HEK293T (cell line): Measurements from ENCODE around the gene ACSL5.
"Not testable (repeated sequence)": the region's sequence is repeated elsewhere in the genome, so short reads cannot be mapped to it uniquely, and the experiment has no call there.

Experiments used
- CTCF ChIA-PET: fragments of 350-600 bp; formaldehyde crosslinking; extraction: SDS; loops from one replicate; lab custom pipeline; 2021; ENCODE audit warnings: antibody characterized with exemption, inconsistent platforms; lab: Yijun Ruan, JAX
- POLR2A ChIA-PET: fragments of 350-600 bp; formaldehyde crosslinking; extraction: SDS; loops from one replicate; lab custom pipeline; 2020; ENCODE audit warnings: antibody characterized with exemption, inconsistent platforms; lab: Yijun Ruan, JAX
- DNase-seq: peaks from one replicate; pipeline ENCODE4 v3.0.0; 2012; ENCODE audit warnings: mixed read lengths; ENCODE audit errors: extremely low spot score
- ARNT ChIP-seq: fragments of 450-650 bp; IDR thresholded peaks from 2 replicates; pipeline ENCODE4 v1.6.1; 2017; ENCODE audit warnings: mild to moderate bottlenecking
- BHLHE40 ChIP-seq: fragments of 450-650 bp; IDR thresholded peaks from 2 replicates; pipeline ENCODE4 v1.6.1; 2016; ENCODE audit warnings: mild to moderate bottlenecking, moderate library complexity, borderline replicate concordance
- CTBP1 ChIP-seq: fragments of 450-650 bp; IDR thresholded peaks from 2 replicates; pipeline ENCODE4 v1.6.1; 2016; ENCODE audit warnings: borderline replicate concordance
- ELF4 ChIP-seq: fragments of 450-650 bp; IDR thresholded peaks from 2 replicates; pipeline ENCODE4 v1.6.1; 2017; ENCODE audit warnings: antibody characterized with exemption
- FOXA1 ChIP-seq: fragments of 450-650 bp; IDR thresholded peaks from 2 replicates; pipeline ENCODE4 v1.6.1; 2016; ENCODE audit warnings: mild to moderate bottlenecking
- FOXK2 ChIP-seq: fragments of 450-650 bp; IDR thresholded peaks from 2 replicates; pipeline ENCODE4 v1.6.1; 2016; ENCODE audit warnings: mild to moderate bottlenecking
- FOXM1 ChIP-seq: fragments of 450-650 bp; IDR thresholded peaks from 2 replicates; pipeline ENCODE4 v1.6.1; 2017; ENCODE audit warnings: mild to moderate bottlenecking, borderline replicate concordance
- HDGF ChIP-seq: fragments of 450-650 bp; IDR thresholded peaks from 2 replicates; pipeline ENCODE4 v1.6.1; 2017; ENCODE audit warnings: antibody characterized with exemption, borderline replicate concordance
- L3MBTL2 ChIP-seq: fragments of 450-650 bp; conservative IDR thresholded peaks from 2 replicates; pipeline ENCODE4 v1.6.1; 2016; ENCODE audit warnings: mild to moderate bottlenecking
- LEF1 ChIP-seq: fragments of 450-650 bp; IDR thresholded peaks from 2 replicates; pipeline ENCODE4 v1.6.1; 2017; ENCODE audit warnings: mild to moderate bottlenecking, borderline replicate concordance
- NFRKB ChIP-seq: fragments of 450-650 bp; IDR thresholded peaks from 2 replicates; pipeline ENCODE4 v1.6.1; 2016; ENCODE audit warnings: mild to moderate bottlenecking, moderate library complexity
- SP1 ChIP-seq: fragments of 450-650 bp; IDR thresholded peaks from 2 replicates; pipeline ENCODE4 v1.6.1; 2017
- SUZ12 ChIP-seq: fragments of 450-650 bp; IDR thresholded peaks from 2 replicates; pipeline ENCODE4 v1.6.1; 2016; ENCODE audit warnings: mild to moderate bottlenecking
- TARDBP ChIP-seq: fragments of 450-650 bp; IDR thresholded peaks from 2 replicates; pipeline ENCODE4 v1.6.1; 2016
- ZNF384 ChIP-seq: fragments of 450-650 bp; IDR thresholded peaks from 2 replicates; pipeline ENCODE4 v1.6.1; 2016
- TF ChIP-seq, protein P1 (sequence below): fragments of 450-650 bp; IDR thresholded peaks from 2 replicates; pipeline ENCODE4 v1.6.1; 2016

The ACSL5 gene

GRCh38 chr10:112374724-112375541, 1.0 kb downstream of the ACSL5 start:
- TF ChIP-seq FOXK2 = no peak
- no peak for TF ChIP-seq SUZ12
- TF ChIP-seq ZNF384 = no peak
- no peak for TF ChIP-seq NFRKB
- no peak for TF ChIP-seq ARNT
- no peak for TF ChIP-seq HDGF
- no peak for TF ChIP-seq BHLHE40
- TF ChIP-seq, protein P1, sequence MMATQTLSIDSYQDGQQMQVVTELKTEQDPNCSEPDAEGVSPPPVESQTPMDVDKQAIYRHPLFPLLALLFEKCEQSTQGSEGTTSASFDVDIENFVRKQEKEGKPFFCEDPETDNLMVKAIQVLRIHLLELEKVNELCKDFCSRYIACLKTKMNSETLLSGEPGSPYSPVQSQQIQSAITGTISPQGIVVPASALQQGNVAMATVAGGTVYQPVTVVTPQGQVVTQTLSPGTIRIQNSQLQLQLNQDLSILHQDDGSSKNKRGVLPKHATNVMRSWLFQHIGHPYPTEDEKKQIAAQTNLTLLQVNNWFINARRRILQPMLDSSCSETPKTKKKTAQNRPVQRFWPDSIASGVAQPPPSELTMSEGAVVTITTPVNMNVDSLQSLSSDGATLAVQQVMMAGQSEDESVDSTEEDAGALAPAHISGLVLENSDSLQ = no peak
- TF ChIP-seq FOXA1 = no peak
- ChIA-PET POLR2A (no interaction called here), CTCF (no interaction called here)
- no peak for DNase-seq

DNA sequence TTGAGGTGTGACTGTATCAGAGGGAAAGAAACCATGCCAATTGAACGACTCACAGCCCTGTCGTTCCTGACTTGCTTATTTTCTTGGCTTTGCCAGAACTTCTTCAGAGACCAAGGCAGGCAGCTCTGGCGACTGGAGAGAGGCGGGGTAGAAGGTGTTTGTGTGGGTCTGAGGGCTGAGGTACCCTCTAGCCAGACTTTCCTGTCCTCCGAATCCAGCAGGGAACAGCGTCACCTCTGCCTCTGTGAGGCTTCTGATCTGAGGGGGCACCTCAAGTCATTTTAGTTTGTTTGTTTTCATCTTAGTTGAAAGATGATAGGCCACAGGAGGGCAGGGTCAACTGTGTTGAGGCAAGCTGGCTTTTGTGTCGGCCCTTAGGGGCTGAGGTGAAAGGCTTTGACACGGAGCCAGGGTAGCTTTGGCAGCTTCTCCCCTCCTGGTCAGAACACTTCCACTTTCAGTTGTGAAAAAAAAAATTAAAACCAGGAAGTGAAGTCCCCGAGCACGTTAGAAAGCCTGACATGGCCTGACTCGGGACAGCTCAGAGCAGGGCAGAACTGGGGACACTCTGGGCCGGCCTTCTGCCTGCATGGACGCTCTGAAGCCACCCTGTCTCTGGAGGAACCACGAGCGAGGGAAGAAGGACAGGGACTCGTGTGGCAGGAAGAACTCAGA, 1.9 kb downstream of the ACSL5 start:
- ChIA-PET CTCF (no interaction called here), POLR2A (no interaction called here)
- TF ChIP-seq L3MBTL2 = no peak
- no peak for TF ChIP-seq ELF4
- no peak for TF ChIP-seq SP1
- no peak for TF ChIP-seq TARDBP
- TF ChIP-seq LEF1 = no peak
- TF ChIP-seq SUZ12 = no peak
- no peak for DNase-seq

GRCh38 chr10:112376396-112376790, 2.5 kb downstream of the ACSL5 start:
- no peak for DNase-seq
- ChIA-PET CTCF (no interaction called here), POLR2A (no interaction called here)
- TF ChIP-seq FOXM1 (no peak), ZNF384 (no peak), SUZ12 (no peak), NFRKB (no peak), BHLHE40 (no peak), FOXK2 (no peak), FOXA1 (no peak), L3MBTL2 (no peak), ARNT (no peak), TARDBP (no peak), SP1 (no peak), ELF4 (no peak), CTBP1 (no peak), HDGF (no peak), LEF1 (no peak)
- TF ChIP-seq, protein P1 = no peak

- POLR2A ChIA-PET, DNase-seq, CTCF ChIA-PET: not testable (repeated sequence)
Observed at GRCh38 chr10:112377116-112377515, 3.2 kb downstream of the ACSL5 start.

DNA sequence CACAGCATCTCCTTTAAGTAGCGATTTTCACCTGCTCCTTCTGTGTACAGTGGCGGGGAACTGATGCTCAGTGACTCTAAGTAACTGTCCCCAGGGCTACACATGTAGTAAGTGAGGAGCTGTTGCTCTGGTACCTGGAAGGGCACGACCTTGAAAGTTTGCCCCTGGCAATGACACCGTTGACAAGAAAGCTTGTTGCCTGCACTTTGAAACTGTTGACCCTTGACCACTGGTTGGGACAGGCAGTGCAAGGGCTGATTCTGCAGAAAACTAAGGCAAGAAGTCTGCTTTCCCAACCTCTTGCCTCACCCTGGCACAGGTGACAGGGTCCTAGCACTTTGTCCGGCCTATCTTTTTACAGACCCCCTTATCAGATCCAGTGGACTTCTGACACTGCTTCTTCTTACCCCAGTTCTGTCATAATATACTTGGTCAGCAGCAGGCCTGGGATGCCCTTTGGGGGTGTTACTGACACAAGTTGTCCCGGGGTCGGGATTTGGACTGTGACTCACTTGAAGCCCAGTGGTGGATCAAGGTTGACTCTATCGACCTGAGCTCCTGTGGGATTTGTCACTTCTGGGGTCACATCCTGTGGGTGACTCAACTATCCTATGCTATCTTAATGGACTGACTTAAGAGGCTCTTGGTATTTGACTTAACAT, 5.8 kb downstream of the ACSL5 start:
- no peak for DNase-seq
- POLR2A ChIA-PET = no interaction called here
- CTCF ChIA-PET = no interaction called here
- TF ChIP-seq SUZ12 = no peak
- no peak for TF ChIP-seq TARDBP

GRCh38 chr10:112382515-112383235, 8.8 kb downstream of the ACSL5 start:
- CTCF ChIA-PET = no interaction called here

More at GRCh38 chr10:112382515-112383235, 8.8 kb downstream of the ACSL5 start:
- no peak for DNase-seq
- TF ChIP-seq, protein P1 = no peak
- TF ChIP-seq L3MBTL2 (no peak), FOXK2 (no peak), HDGF (no peak), FOXA1 (no peak), ARNT (no peak), SP1 (no peak), FOXM1 (no peak)
- POLR2A ChIA-PET = no interaction called here
